Neural crest cell (in vitro differentiated cells): ENCODE data around the gene ASPG. TPM values are rescaled to one million over a fixed set of nuclear protein-coding genes. Genes with fewer than 3 reads are reported as not detected.

Source experiments
- DNase-seq: peaks from one replicate; pipeline ENCODE4 v3.0.0; 2021; ENCODE audit warnings: low read depth, mixed read lengths, low spot score
- H3K27ac Mint-ChIP-seq: one replicate; pipeline ENCODE4 v1.8.0; 2021; ENCODE audit warnings: mild to moderate bottlenecking, mixed read lengths; ENCODE audit not compliant: unreplicated experiment
- H3K27me3 Mint-ChIP-seq: 2 replicates; pipeline ENCODE4 v1.8.0; 2021; ENCODE audit warnings: low read depth, mild to moderate bottlenecking, mixed read lengths
- H3K36me3 Mint-ChIP-seq: 2 replicates; pipeline ENCODE4 v1.8.0; 2021; ENCODE audit warnings: low read depth, mild to moderate bottlenecking, mixed read lengths
- H3K4me1 Mint-ChIP-seq: 2 replicates; pipeline ENCODE4 v1.8.0; 2021; ENCODE audit warnings: mixed read lengths
- H3K4me3 Mint-ChIP-seq: one replicate; pipeline ENCODE4 v1.8.0; 2021; ENCODE audit warnings: mild to moderate bottlenecking, mixed read lengths
- H3K9me3 Mint-ChIP-seq: 2 replicates; pipeline ENCODE4 v1.8.0; 2021; ENCODE audit warnings: mixed read lengths
- CTCF ChIP-seq: fragments of 200-600 bp; sonication (generic); conservative IDR thresholded peaks from 2 replicates; pipeline ENCODE4 v1.5.0; 2021; ENCODE audit warnings: antibody characterized with exemption, mild to moderate bottlenecking
- total RNA-seq: library from RNA; stranded (reverse); gene quantifications from 2 replicates; pipeline ENCODE4 v1.2.1, GENCODE V29; 2021

The ASPG gene
- total RNA-seq, 1 donor from 2014 or later, result not detected

GRCh38 chr14:104121142-104121541, 35.6 kb downstream of the ASPG start:
- H3K27me3 Mint-ChIP-seq, result peaks cover 75% of the 10 kb centered on the region
- H3K4me3 Mint-ChIP-seq, result no peak overlapping the region
- no peak for TF ChIP-seq CTCF
- H3K9me3 Mint-ChIP-seq, result peaks cover 6% of the 10 kb centered on the region
- no peaks in the 10 kb centered on the region for H3K36me3 Mint-ChIP-seq
- DNase-seq, result no peak
- no peaks in the 10 kb centered on the region for H3K4me1 Mint-ChIP-seq
- no peak overlapping the region for H3K27ac Mint-ChIP-seq

- peaks cover 68% of the 10 kb centered on the region for H3K27me3 Mint-ChIP-seq
- DNase-seq, result no peak
- H3K9me3 Mint-ChIP-seq, result peaks cover 9% of the 10 kb centered on the region
- no peak overlapping the region for H3K27ac Mint-ChIP-seq
- no peaks in the 10 kb centered on the region for H3K4me1 Mint-ChIP-seq
- peaks cover 2% of the 10 kb centered on the region for H3K36me3 Mint-ChIP-seq
- H3K4me3 Mint-ChIP-seq, result no peak overlapping the region
- no peak for TF ChIP-seq CTCF
Measured at GRCh38 chr14:104123879-104124278, 38.4 kb downstream of the ASPG start.

- no peak for TF ChIP-seq CTCF
- Mint-ChIP-seq H3K9me3 (peaks cover 15% of the 10 kb centered on the region), H3K27ac (no peak overlapping the region), H3K4me1 (no peaks in the 10 kb centered on the region), H3K4me3 (no peak overlapping the region), H3K27me3 (peaks cover 65% of the 10 kb centered on the region), H3K36me3 (peaks cover 7% of the 10 kb centered on the region)
- no peak for DNase-seq
Measured at GRCh38 chr14:104125011-104125410, 39.5 kb downstream of the ASPG start.

GRCh38 chr14:104126753-104127152, 41.3 kb downstream of the ASPG start:
- H3K4me3 Mint-ChIP-seq, result no peak overlapping the region
- peaks cover 7% of the 10 kb centered on the region for H3K36me3 Mint-ChIP-seq
- no peak for DNase-seq
- TF ChIP-seq CTCF, result no peak
- peaks cover 56% of the 10 kb centered on the region for H3K27me3 Mint-ChIP-seq
- H3K9me3 Mint-ChIP-seq, result peaks cover 15% of the 10 kb centered on the region
- H3K4me1 Mint-ChIP-seq, result no peaks in the 10 kb centered on the region
- no peak overlapping the region for H3K27ac Mint-ChIP-seq

- Mint-ChIP-seq H3K27ac (no peak overlapping the region), H3K4me1 (no peaks in the 10 kb centered on the region), H3K9me3 (peaks cover 15% of the 10 kb centered on the region), H3K36me3 (peaks cover 7% of the 10 kb centered on the region), H3K4me3 (no peak overlapping the region), H3K27me3 (peaks cover 59% of the 10 kb centered on the region)
- TF ChIP-seq CTCF, result no peak
- DNase-seq, result no peak
Measured at GRCh38 chr14:104128981-104129380, 43.5 kb downstream of the ASPG start.

- H3K4me1 Mint-ChIP-seq, result no peaks in the 10 kb centered on the region
- H3K9me3 Mint-ChIP-seq, result peaks cover 15% of the 10 kb centered on the region
- no peak for TF ChIP-seq CTCF
- H3K36me3 Mint-ChIP-seq, result peaks cover 7% of the 10 kb centered on the region
- DNase-seq, result no peak
- peaks cover 62% of the 10 kb centered on the region for H3K27me3 Mint-ChIP-seq
- no peak overlapping the region for H3K4me3 Mint-ChIP-seq
- no peak overlapping the region for H3K27ac Mint-ChIP-seq
Measured at GRCh38 chr14:104129556-104129955, 44.1 kb downstream of the ASPG start.
